Kidney (tissue), 14 donors: ENCODE data around the gene NHERF2. TPM values are rescaled to one million over a fixed set of nuclear protein-coding genes. Genes with fewer than 3 reads are reported as not detected.
A peak's percentile ranks its signal among the peaks of the same experiment; 100 is the strongest.

Experiments used
- DNase-seq, 5 donors: peaks; one replicate each; pipeline ENCODE4 v3.0.0-alpha.2; 2013 to 2020
- FAIRE-seq: peaks from 2 replicates; lab custom pipeline; 2012; peaks lifted over from hg19 to GRCh38; lab: Jason Lieb, UNC
- H3K27ac ChIP-seq, 2 donors: one replicate each; pipeline ENCODE4 v1.7.0; 2013; ENCODE audit warnings: low read depth in 2 of 2, low read length in 2 of 2, inconsistent platforms in 1 of 2
- H3K27me3 ChIP-seq: one replicate; pipeline ENCODE4 v1.7.1; 2013; ENCODE audit warnings: low read length, inconsistent platforms; ENCODE audit not compliant: control insufficient read depth, insufficient read depth
- H3K36me3 ChIP-seq, 3 donors: one replicate each; pipeline versions ENCODE4 v1.7.0 to v1.7.1; 2013; ENCODE audit warnings: low read length in 3 of 3, control low read depth in 1 of 3, inconsistent platforms in 1 of 3; ENCODE audit not compliant: insufficient read depth in 3 of 3, control insufficient read depth in 2 of 3
- H3K4me1 ChIP-seq, 3 donors: one replicate each; pipeline versions ENCODE4 v1.7.0 to v1.7.1; 2013; ENCODE audit warnings: low read length in 3 of 3, inconsistent platforms in 1 of 3, low read depth in 1 of 3; ENCODE audit not compliant: control insufficient read depth in 2 of 3, insufficient read depth in 2 of 3
- H3K4me3 ChIP-seq, 3 donors: one replicate each; pipeline versions ENCODE4 v1.7.0 to v1.8.1; 2013; ENCODE audit warnings: low read length in 3 of 3, control low read depth in 1 of 3, inconsistent platforms in 1 of 3
- H3K9ac ChIP-seq, 3 donors: one replicate each; pipeline versions ENCODE4 v1.7.0 to v1.7.1; 2013; ENCODE audit warnings: low read length in 3 of 3, control low read depth in 1 of 3, inconsistent platforms in 1 of 3
- H3K9me3 ChIP-seq, 3 donors: one replicate each; pipeline versions ENCODE4 v1.7.0 to v1.7.1; 2013; ENCODE audit warnings: low read length in 3 of 3, control low read depth in 1 of 3, inconsistent platforms in 1 of 3; ENCODE audit not compliant: control insufficient read depth in 2 of 3, insufficient read depth in 1 of 3
- intact Hi-C: fragments of 100-400 bp; cut with DNase I; formaldehyde crosslinking; loops from one replicate; pipeline ENCODE4 v1.11.1; 2022
- polyA plus RNA-seq: library from polyadenylated mRNA; stranded (reverse); fragments of 350-450 nt; fragmentation: Illumina TruSeq; extraction: RNeasy Lipid Tissue Mini Kit (QIAGEN cat#74804); gene quantifications from one replicate; pipeline ENCODE4 v1.2.3, GENCODE V29; 2014; ENCODE audit warnings: low read depth, low replicate concordance; ENCODE audit not compliant: insufficient read depth
- total RNA-seq: library from RNA; stranded (reverse); fragmentation: NEBNext Ultra II Directional; extraction: Animal tissue kit (Norgen Biotek cat#: 25700); gene quantifications from one replicate; pipeline ENCODE4 v1.2.1, GENCODE V29; 2021
- TF ChIP-seq, protein P1 (sequence below): IDR thresholded peaks from 3 replicates; pipeline ENCODE4 v1.5.1; 2012; ENCODE audit warnings: mild to moderate bottlenecking, moderate library complexity, borderline replicate concordance; ENCODE audit not compliant: insufficient read depth; ENCODE audit errors: extremely low read depth
- donor health status: control.
- donor health status: control.
- donor health status: control.
- donor health status: control.
- donor health status: control.
- donor health status: DM: yes; HTN: yes; CAD: no.
- donor health status: Normal renal cell carcinoma (clear cell type).

NHERF2 gene
- total and polyA plus RNA-seq, 2 donors from 2014 or later, result 238 to 405 TPM

DNA sequence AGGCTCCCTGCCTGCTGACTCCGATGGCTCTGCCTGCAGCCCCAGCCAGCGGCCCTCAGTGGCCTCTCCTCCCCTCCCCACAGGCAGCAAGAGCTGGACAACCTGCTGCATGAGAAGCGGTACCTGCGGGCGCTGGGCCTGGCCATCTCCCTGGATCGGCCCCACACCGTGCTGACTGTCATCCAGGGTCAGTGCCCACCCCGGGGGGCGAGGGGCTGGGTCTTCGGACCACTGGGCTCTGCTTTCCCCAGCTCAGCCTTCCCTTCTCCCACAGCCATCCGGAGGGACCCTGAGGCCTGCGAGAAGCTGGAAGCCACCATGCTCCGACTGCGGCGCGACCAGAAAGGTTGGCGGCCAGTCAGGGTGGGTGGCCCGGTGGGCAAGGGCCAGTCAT, 48.8 kb upstream of the NHERF2 start:
- Histone ChIP-seq H3K9me3 (no peaks in the 10 kb centered on the region), H3K27me3 (peaks cover 30% of the 10 kb centered on the region), H3K36me3 (peaks cover 0 to 21% (median 13%) of the 10 kb centered on the region in 3 donors), H3K9ac (no peak overlapping the region), H3K4me1 (peaks cover 0 to 3% (median under 1%) of the 10 kb centered on the region in 3 donors), H3K4me3 (no peak overlapping the region), H3K27ac (no peak overlapping the region)
- DNase-seq (no peak), FAIRE-seq (no peak)
- intact Hi-C loops, result no loop called here
- TF ChIP-seq, protein P1, sequence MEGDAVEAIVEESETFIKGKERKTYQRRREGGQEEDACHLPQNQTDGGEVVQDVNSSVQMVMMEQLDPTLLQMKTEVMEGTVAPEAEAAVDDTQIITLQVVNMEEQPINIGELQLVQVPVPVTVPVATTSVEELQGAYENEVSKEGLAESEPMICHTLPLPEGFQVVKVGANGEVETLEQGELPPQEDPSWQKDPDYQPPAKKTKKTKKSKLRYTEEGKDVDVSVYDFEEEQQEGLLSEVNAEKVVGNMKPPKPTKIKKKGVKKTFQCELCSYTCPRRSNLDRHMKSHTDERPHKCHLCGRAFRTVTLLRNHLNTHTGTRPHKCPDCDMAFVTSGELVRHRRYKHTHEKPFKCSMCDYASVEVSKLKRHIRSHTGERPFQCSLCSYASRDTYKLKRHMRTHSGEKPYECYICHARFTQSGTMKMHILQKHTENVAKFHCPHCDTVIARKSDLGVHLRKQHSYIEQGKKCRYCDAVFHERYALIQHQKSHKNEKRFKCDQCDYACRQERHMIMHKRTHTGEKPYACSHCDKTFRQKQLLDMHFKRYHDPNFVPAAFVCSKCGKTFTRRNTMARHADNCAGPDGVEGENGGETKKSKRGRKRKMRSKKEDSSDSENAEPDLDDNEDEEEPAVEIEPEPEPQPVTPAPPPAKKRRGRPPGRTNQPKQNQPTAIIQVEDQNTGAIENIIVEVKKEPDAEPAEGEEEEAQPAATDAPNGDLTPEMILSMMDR, result no peak

DNA sequence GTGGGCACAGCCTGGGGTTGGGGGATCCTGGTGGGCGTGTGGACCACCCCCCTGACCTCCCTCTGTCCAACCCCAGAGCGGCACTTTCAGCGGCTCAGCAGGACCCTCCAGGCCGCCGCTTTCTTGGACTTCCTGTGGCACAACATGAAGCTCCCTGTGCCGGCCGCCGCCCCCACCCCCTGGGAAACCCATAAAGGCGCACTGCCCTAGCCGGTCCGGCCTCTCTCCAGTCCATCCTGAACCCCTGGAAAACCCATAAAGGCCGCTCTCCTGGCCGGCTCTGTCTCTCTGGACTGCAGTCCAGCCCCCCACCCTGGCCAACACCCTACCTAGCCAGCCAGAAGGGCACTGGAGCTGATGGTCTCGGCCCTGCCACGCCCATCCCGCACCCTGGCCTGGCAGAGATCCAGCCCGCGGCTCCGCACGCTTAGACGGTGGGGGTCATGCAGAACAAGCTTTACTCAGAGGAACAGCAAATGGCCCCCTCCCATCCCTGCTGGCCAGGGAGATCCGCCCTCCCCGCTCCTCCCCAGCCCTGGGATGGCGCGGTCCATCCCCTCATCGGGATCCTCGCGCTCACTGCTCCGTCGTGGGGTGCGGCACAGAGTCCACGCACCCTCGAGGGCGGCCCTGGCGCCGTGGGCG, 48.1 kb upstream of the NHERF2 start:
- TF ChIP-seq, protein P1, result no peak
- Histone ChIP-seq H3K27me3 (peaks cover 34% of the 10 kb centered on the region), H3K27ac (no peak overlapping the region), H3K4me3 (no peak overlapping the region), H3K36me3 (peaks cover 0 to 21% (median 13%) of the 10 kb centered on the region in 3 donors), H3K9ac (no peak overlapping the region), H3K9me3 (no peaks in the 10 kb centered on the region), H3K4me1 (peaks cover 0 to 9% (median 0%) of the 10 kb centered on the region in 3 donors)
- no peak for FAIRE-seq
- DNase-seq, result no peak
- intact Hi-C loops, result no loop called here

DNA sequence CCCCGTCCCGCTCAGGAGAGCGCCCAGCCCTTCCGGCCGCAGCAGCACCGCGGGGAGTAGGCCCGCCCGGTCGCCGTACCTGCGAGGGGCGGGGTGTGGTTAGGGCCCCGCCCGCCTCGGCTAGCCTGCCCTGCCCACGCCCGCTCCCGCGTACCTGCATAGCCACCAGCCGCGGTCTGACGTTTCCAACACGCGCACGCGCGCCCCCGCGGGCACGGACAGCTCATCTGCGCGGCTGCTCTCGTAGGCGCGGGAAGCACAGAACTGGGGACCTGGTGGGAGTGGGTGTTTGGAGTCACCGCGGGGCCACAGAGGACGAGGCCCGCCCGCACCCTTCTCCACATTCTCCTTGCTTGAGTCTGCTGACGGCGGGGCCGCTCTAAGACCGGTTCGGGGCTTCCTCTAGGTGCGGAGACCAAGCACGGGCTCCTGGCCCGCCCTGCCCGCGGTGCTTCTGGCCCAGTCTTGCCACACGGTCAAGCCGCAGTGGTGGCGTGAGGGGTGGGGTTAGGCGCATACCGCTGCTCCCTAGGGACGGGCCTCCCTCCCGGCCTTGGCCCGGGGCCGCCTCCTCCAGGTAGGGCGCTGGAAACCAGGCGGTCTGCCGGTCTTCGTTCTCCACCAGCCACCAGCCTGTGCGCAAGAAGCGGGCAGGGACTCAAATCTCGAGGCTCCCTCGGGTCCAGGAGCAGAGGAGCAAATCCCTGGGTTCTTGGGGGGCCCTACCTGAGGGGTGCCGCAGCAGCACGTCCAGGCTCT, 47.3 kb upstream of the NHERF2 start:
- peaks cover 0 to 10% (median 0%) of the 10 kb centered on the region in 3 donors for H3K4me1 ChIP-seq
- TF ChIP-seq, protein P1, result no peak
- intact Hi-C loops, result no loop called here
- FAIRE-seq, result no peak
- H3K27ac ChIP-seq, result no peak overlapping the region
- H3K9me3 ChIP-seq, result no peaks in the 10 kb centered on the region
- peak in 3 of 5 donors; percentile 25 to 86 (median 26) for DNase-seq
- H3K4me3 ChIP-seq, result no peak overlapping the region
- H3K27me3 ChIP-seq, result peaks cover 34% of the 10 kb centered on the region
- no peak overlapping the region for H3K9ac ChIP-seq
- peaks cover 0 to 20% (median 13%) of the 10 kb centered on the region in 3 donors for H3K36me3 ChIP-seq
